Neuronal stem cell (in vitro differentiated cells): ENCODE measurements around the gene TULP1.

Experiments used
- DNase-seq: peaks from one replicate; pipeline ENCODE4 v3.0.0-alpha.2; 2013; ENCODE audit warnings: low spot score
- H2AFZ ChIP-seq: one replicate; pipeline ENCODE4 v1.6.1; 2013; ENCODE audit warnings: mild to moderate bottlenecking, low read length, inconsistent platforms
- H2AK5ac ChIP-seq: 2 replicates; pipeline ENCODE4 v1.6.1; 2013; ENCODE audit warnings: low read depth, mild to moderate bottlenecking, inconsistent platforms, low read length, moderate library complexity, mixed read lengths
- H2BK120ac ChIP-seq: 2 replicates; pipeline ENCODE4 v1.6.1; 2013; ENCODE audit warnings: low read depth, mild to moderate bottlenecking, inconsistent platforms, low read length, moderate library complexity, mixed read lengths
- H2BK12ac ChIP-seq: one replicate; pipeline ENCODE4 v1.6.1; 2013; ENCODE audit warnings: low read length, inconsistent platforms
- H2BK15ac ChIP-seq: 2 replicates; pipeline ENCODE4 v1.6.1; 2013; ENCODE audit warnings: mild to moderate bottlenecking, low read length, inconsistent platforms, mixed read lengths
- H2BK5ac ChIP-seq: one replicate; pipeline ENCODE4 v1.6.1; 2013; ENCODE audit warnings: inconsistent platforms, mild to moderate bottlenecking, low read length, moderate library complexity
- H3K14ac ChIP-seq: one replicate; pipeline ENCODE4 v1.6.1; 2013; ENCODE audit warnings: low read length, inconsistent platforms
- H3K18ac ChIP-seq: 2 replicates; pipeline ENCODE4 v1.6.1; 2013; ENCODE audit warnings: low read length, inconsistent platforms
- H3K23ac ChIP-seq: 2 replicates; pipeline ENCODE4 v1.6.1; 2013; ENCODE audit warnings: low read depth, mild to moderate bottlenecking, mixed read lengths, low read length, inconsistent platforms; ENCODE audit not compliant: poor library complexity
- H3K27ac ChIP-seq: replicated peaks from 3 replicates; pipeline ENCODE4 v1.5.1; 2013; ENCODE audit warnings: low read length, inconsistent platforms
- H3K27me3 ChIP-seq, 3 experiments: 2 replicates each; pipeline ENCODE4 v1.6.1; 2013; ENCODE audit warnings: low read length in 3 of 3, mild to moderate bottlenecking in 2 of 3, inconsistent platforms in 1 of 3, low read depth in 1 of 3, mixed read lengths in 1 of 3, moderate library complexity in 1 of 3; ENCODE audit not compliant: control insufficient read depth in 3 of 3, insufficient read depth in 3 of 3
- H3K36me3 ChIP-seq, 2 donors: replicated peaks in 1 of 2; 2 replicates each; pipeline ENCODE4 v1.6.1; 2013; ENCODE audit warnings: low read length in 2 of 2; ENCODE audit not compliant: control insufficient read depth in 2 of 2, insufficient read depth in 2 of 2
- H3K4ac ChIP-seq: 2 replicates; pipeline ENCODE4 v1.6.1; 2013; ENCODE audit warnings: inconsistent platforms, mild to moderate bottlenecking, low read length, moderate library complexity
- H3K4me1 ChIP-seq, 2 donors: 1 replicate in 1 of 2; 2 replicates in 1 of 2; pipeline ENCODE4 v1.6.1; 2013; ENCODE audit warnings: low read length in 2 of 2, low read depth in 1 of 2; ENCODE audit not compliant: control insufficient read depth in 2 of 2, insufficient read depth in 1 of 2
- H3K4me2 ChIP-seq: one replicate; pipeline ENCODE4 v1.6.1; 2013; ENCODE audit warnings: mild to moderate bottlenecking, low read length, inconsistent platforms; ENCODE audit not compliant: insufficient read depth, poor library complexity, severe bottlenecking
- H3K4me3 ChIP-seq, 2 donors: 2 replicates each; pipeline ENCODE4 v1.5.1; 2013; ENCODE audit warnings: low read length in 2 of 2, mild to moderate bottlenecking in 2 of 2, inconsistent platforms in 1 of 2, moderate library complexity in 1 of 2
- H3K79me1 ChIP-seq: one replicate; pipeline ENCODE4 v1.6.1; 2013; ENCODE audit warnings: low read depth, mild to moderate bottlenecking, inconsistent platforms, low read length, moderate library complexity
- H3K9ac ChIP-seq: one replicate; pipeline ENCODE4 v1.6.1; 2013; ENCODE audit warnings: mild to moderate bottlenecking, low read depth, low read length, inconsistent platforms; ENCODE audit not compliant: poor library complexity
- H3K9me3 ChIP-seq, 2 donors: replicated peaks in 1 of 2; 2 replicates each; pipeline versions ENCODE3 to v1.6.1; 2013; ENCODE audit warnings: low read length in 2 of 2, mild to moderate bottlenecking in 2 of 2, inconsistent platforms in 1 of 2, low read depth in 1 of 2, mixed read lengths in 1 of 2, moderate library complexity in 1 of 2; ENCODE audit not compliant: control insufficient read depth in 2 of 2, insufficient read depth in 1 of 2
- H4K8ac ChIP-seq: one replicate; pipeline ENCODE4 v1.6.1; 2013; ENCODE audit warnings: low read depth, mild to moderate bottlenecking, inconsistent platforms, low read length, moderate library complexity
- H4K91ac ChIP-seq: one replicate; pipeline ENCODE4 v1.6.1; 2013; ENCODE audit warnings: low read length, low read depth, mild to moderate bottlenecking, inconsistent platforms; ENCODE audit not compliant: poor library complexity
- WGBS, 2 donors: extraction: QIAGEN DNeasy Blood & Tissue Kit; methylation state at CpG; one replicate each; pipeline ENCODE4 v1.1.7; 2013; ENCODE audit warnings: missing lambda C conversion rate in 2 of 2, mixed read lengths in 1 of 2; ENCODE audit not compliant: insufficient read length in 2 of 2, insufficient replicate concordance in 1 of 2; ENCODE audit errors: extremely low coverage in 2 of 2; 5-methylcytosine and 5-hydroxymethylcytosine counted together

TULP1 gene

GRCh38 chr6:35490821-35491557 lies 21.7 kb downstream of the TULP1 start:
- H2BK5ac ChIP-seq = peak overlapping the region; percentile 62
- H3K4me1 ChIP-seq = peaks cover 67 to 76% of the 10 kb centered on the region in 2 donors
- H2AK5ac ChIP-seq = peak overlapping the region; percentile 97
- H2BK120ac ChIP-seq = peak overlapping the region; percentile 14
- peak overlapping the region; percentile 63 for H3K9ac ChIP-seq
- peaks cover 14% of the 10 kb centered on the region for H3K79me1 ChIP-seq
- peak overlapping the region; percentile 88 for H3K27ac ChIP-seq
- DNase-seq = no peak
- H3K4ac ChIP-seq = no peak overlapping the region
- peak overlapping the region; percentile 82 for H4K91ac ChIP-seq
- H3K36me3 ChIP-seq = peaks cover 3 to 11% of the 10 kb centered on the region in 2 donors
- no peaks in the 10 kb centered on the region for H3K27me3 ChIP-seq
- H2BK12ac ChIP-seq = peak overlapping the region; percentile 96
- H3K4me2 ChIP-seq = peak overlapping the region; percentile 70
- H3K4me3 ChIP-seq = peak overlapping the region in 1 of 2 donors; percentile 40
- peak overlapping the region; percentile 98 for H3K18ac ChIP-seq
- H4K8ac ChIP-seq = no peak overlapping the region
- peak overlapping the region; percentile 66 for H2AFZ ChIP-seq
- H3K14ac ChIP-seq = peak overlapping the region; percentile 97
- peak overlapping the region; percentile 98 for H2BK15ac ChIP-seq
- peak overlapping the region; percentile 32 for H3K23ac ChIP-seq
- H3K9me3 ChIP-seq = peaks cover 0 to 2% of the 10 kb centered on the region in 2 donors
- no CpG with 5 or more reads among the region's 8 CpGs for WGBS, 2 donors

DNA sequence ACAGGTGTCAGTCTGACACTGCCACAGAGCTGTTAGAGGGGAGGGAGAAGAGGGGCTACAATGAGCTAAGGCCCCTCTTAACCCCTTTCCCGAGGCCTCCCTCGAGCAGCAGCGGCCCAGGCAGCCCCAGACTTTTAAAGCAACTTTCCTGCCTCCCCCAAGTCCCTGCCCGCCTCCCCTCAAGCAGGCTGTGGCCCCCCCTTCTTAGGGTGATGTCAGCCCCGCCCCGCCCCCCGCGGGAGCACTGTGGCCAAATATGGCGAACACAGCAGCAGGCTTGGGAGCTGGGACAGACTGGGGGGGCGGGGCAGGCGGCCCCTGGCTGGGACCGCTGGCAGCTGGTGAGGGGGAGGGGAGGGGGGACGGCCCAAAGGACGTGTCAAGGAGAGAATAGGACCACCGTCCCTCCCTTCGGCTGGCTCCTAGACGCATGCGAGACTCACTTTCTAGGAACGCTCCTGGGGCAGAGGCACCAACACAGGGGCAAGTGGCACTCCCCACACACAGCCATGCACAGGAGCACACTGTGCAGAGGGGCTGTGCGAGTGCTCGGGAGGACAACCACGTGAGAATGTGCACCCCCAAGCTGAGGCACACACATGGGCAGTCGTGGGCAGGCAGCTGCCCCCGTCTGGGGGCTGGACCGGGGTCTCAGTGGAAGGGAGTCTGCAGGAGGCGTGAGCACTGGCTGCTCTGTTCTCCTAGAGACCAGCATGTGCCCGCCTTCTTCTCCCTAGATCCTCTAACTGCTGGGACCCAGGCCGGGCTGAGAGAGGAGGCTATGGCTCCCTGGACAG lies 22.5 kb downstream of the TULP1 start:
- Histone ChIP-seq H4K8ac (no peak overlapping the region), H3K4me2 (peak overlapping the region; percentile 70), H3K14ac (peak overlapping the region; percentile 97), H2BK120ac (peak overlapping the region; percentile 13), H3K9me3 (peaks cover 0 to 2% of the 10 kb centered on the region in 2 donors), H3K18ac (peak overlapping the region; percentile 98), H3K79me1 (peaks cover 14% of the 10 kb centered on the region), H3K9ac (peak overlapping the region; percentile 86), H2BK15ac (peak overlapping the region; percentile 98), H3K4me1 (peaks cover 61 to 78% of the 10 kb centered on the region in 2 donors), H4K91ac (peak overlapping the region; percentile 68), H3K27me3 (no peaks in the 10 kb centered on the region), H3K23ac (peak overlapping the region; percentile 87), H2BK12ac (peak overlapping the region; percentile 96), H2AFZ (peak overlapping the region; percentile 66), H3K27ac (peak overlapping the region; percentile 88), H3K4ac (no peak overlapping the region), H2BK5ac (peak overlapping the region; percentile 87), H3K4me3 (peak overlapping the region; percentile 40 to 65), H2AK5ac (peak overlapping the region; percentile 97), H3K36me3 (peaks cover 3 to 14% of the 10 kb centered on the region in 2 donors)
- peak; percentile 76 for DNase-seq
- no CpG with 5 or more reads among the region's 28 CpGs for WGBS, 2 donors

- Histone ChIP-seq H3K23ac (no peak overlapping the region), H2BK5ac (no peak overlapping the region), H2AK5ac (peak overlapping the region; percentile 97), H3K14ac (no peak overlapping the region), H4K91ac (no peak overlapping the region), H4K8ac (no peak overlapping the region), H3K4ac (no peak overlapping the region), H3K79me1 (peaks cover 17% of the 10 kb centered on the region), H3K27me3 (no peaks in the 10 kb centered on the region), H3K36me3 (peaks cover 6 to 25% of the 10 kb centered on the region in 2 donors), H3K9ac (no peak overlapping the region), H3K9me3 (peaks cover 0 to 2% of the 10 kb centered on the region in 2 donors), H3K4me3 (no peak overlapping the region), H2BK120ac (no peak overlapping the region), H2AFZ (no peak overlapping the region), H2BK12ac (peak overlapping the region; percentile 91), H3K4me2 (no peak overlapping the region), H3K18ac (no peak overlapping the region), H3K4me1 (peaks cover 50 to 73% of the 10 kb centered on the region in 2 donors), H2BK15ac (peak overlapping the region; percentile 82), H3K27ac (peak overlapping the region; percentile 42)
- no CpG with 5 or more reads among the region's 1 CpG for WGBS, 2 donors
- DNase-seq = no peak
Measured at GRCh38 chr6:35489066-35489465, 23.6 kb downstream of the TULP1 start.

GRCh38 chr6:35488517-35488862 lies 24.2 kb downstream of the TULP1 start:
- H3K4me1 ChIP-seq = peaks cover 44 to 67% of the 10 kb centered on the region in 2 donors
- no peak for DNase-seq
- H3K23ac ChIP-seq = no peak overlapping the region
- no peak overlapping the region for H3K18ac ChIP-seq
- no peak overlapping the region for H2AFZ ChIP-seq
- no CpG with 5 or more reads among the region's 9 CpGs for WGBS, 2 donors
- H2AK5ac ChIP-seq = peak overlapping the region; percentile 51
- no peak overlapping the region for H3K4me3 ChIP-seq
- H2BK15ac ChIP-seq = peak overlapping the region; percentile 25
- no peak overlapping the region for H3K14ac ChIP-seq
- peak overlapping the region; percentile 25 for H3K27ac ChIP-seq
- H3K36me3 ChIP-seq = peaks cover 7 to 31% of the 10 kb centered on the region in 2 donors
- no peak overlapping the region for H4K91ac ChIP-seq
- H3K27me3 ChIP-seq = no peaks in the 10 kb centered on the region
- no peak overlapping the region for H3K9ac ChIP-seq
- H3K9me3 ChIP-seq = peaks cover 0 to 2% of the 10 kb centered on the region in 2 donors
- no peak overlapping the region for H3K4ac ChIP-seq
- H2BK5ac ChIP-seq = no peak overlapping the region
- peaks cover 14% of the 10 kb centered on the region for H3K79me1 ChIP-seq
- no peak overlapping the region for H3K4me2 ChIP-seq
- H2BK12ac ChIP-seq = no peak overlapping the region
- no peak overlapping the region for H2BK120ac ChIP-seq
- no peak overlapping the region for H4K8ac ChIP-seq
